B cell (primary cell): Measurements from ENCODE around the gene RNF212.

Source experiments
- CTCF ChIP-seq: fragments of 200-600 bp; IDR thresholded peaks from one replicate; pipeline ENCODE4 v1.8.0; 2022; ENCODE audit warnings: antibody characterized with exemption, mild to moderate bottlenecking
- EZH2 ChIP-seq: IDR thresholded peaks from 2 replicates; pipeline ENCODE4 v1.6.1; 2012; ENCODE audit warnings: borderline replicate concordance, low read depth, mild to moderate bottlenecking, moderate library complexity, low read length; ENCODE audit not compliant: insufficient read depth, poor library complexity, severe bottlenecking

GRCh38 chr4:1077711-1078477, 35.5 kb downstream of the RNF212 start:
- TF ChIP-seq CTCF = no peak
- no peak for TF ChIP-seq EZH2
